Tibial artery (tissue), 4 donors: ENCODE data around the gene INPP4B.
"Not testable (repeated sequence)": the region's sequence is repeated elsewhere in the genome, so short reads cannot be mapped to it uniquely, and the experiment has no call there.

ENCODE experiments used
- DNase-seq, 2 donors: peaks; one replicate each; pipeline ENCODE4 v3.0.0-alpha.2; 2019
- H3K27ac ChIP-seq, 2 donors: fragments of 200-600 bp; sonication (generic) in 1 of 2; 1 replicate in 1 of 2; 2 replicates in 1 of 2; pipeline ENCODE4 v1.5.1; 2018 to 2019; ENCODE audit warnings: mild to moderate bottlenecking in 1 of 2
- H3K27me3 ChIP-seq, 2 donors: fragments of 200-600 bp; sonication (generic) in 1 of 2; one replicate each; pipeline versions ENCODE4 v1.5.1 to v1.6.0; 2016 to 2019
- H3K36me3 ChIP-seq, 3 donors: fragments of 200-600 bp; sonication (generic) in 2 of 3; one replicate each; pipeline ENCODE4 v1.5.1; 2016 to 2019; ENCODE audit warnings: mild to moderate bottlenecking in 2 of 3
- H3K4me1 ChIP-seq, 4 donors: fragments of 200-600 bp; sonication (generic) in 2 of 4; 1 replicate in 3 of 4; 2 replicates in 1 of 4; pipeline ENCODE4 v1.5.1; 2016 to 2019
- H3K4me3 ChIP-seq, 2 donors: fragments of 200-600 bp; sonication (generic) in 1 of 2; 1 replicate in 1 of 2; 2 replicates in 1 of 2; pipeline ENCODE4 v1.5.1; 2018 to 2019; ENCODE audit warnings: mild to moderate bottlenecking in 2 of 2
- H3K9me3 ChIP-seq, 3 donors: fragments of 200-600 bp; sonication (generic) in 1 of 3; one replicate each; pipeline ENCODE4 v1.5.1; 2016 to 2019
- CTCF ChIP-seq, 2 experiments: fragments of 200-600 bp in 1 of 2; fragments of 450-650 bp in 1 of 2; IDR thresholded peaks; one replicate each; pipeline ENCODE4 v1.5.1; 2017 to 2019; ENCODE audit warnings: antibody characterized with exemption in 2 of 2, mild to moderate bottlenecking in 1 of 2, moderate library complexity in 1 of 2
- intact Hi-C: fragments of 100-400 bp; cut with DNase I; formaldehyde crosslinking; loops from one replicate; pipeline ENCODE4 v1.15.0; 2023; ENCODE audit warnings: low total_unique reads

INPP4B gene

GRCh38 chr4:142402900-142403299, 443.2 kb downstream of the INPP4B start:
- H3K36me3 ChIP-seq, result no peaks in the 10 kb centered on the region
- intact Hi-C loops, result no loop called here
- H3K4me1 ChIP-seq, result peaks cover 0 to 33% (median 12%) of the 10 kb centered on the region in 4 donors
- DNase-seq, result no peak
- H3K9me3 ChIP-seq, result no peaks in the 10 kb centered on the region
- no peaks in the 10 kb centered on the region for H3K27me3 ChIP-seq
- no peak for TF ChIP-seq CTCF (IDR thresholded peaks at IDR 0.05)
- H3K27ac ChIP-seq, result no peak overlapping the region
- H3K4me3 ChIP-seq, result no peak overlapping the region

GRCh38 chr4:142402156-142402555, 443.9 kb downstream of the INPP4B start:
- peaks cover 0 to 33% (median 12%) of the 10 kb centered on the region in 4 donors for H3K4me1 ChIP-seq
- no peak for DNase-seq
- no peak overlapping the region for H3K4me3 ChIP-seq
- no peak for TF ChIP-seq CTCF (IDR thresholded peaks at IDR 0.05)
- H3K27me3 ChIP-seq, result no peaks in the 10 kb centered on the region
- H3K27ac ChIP-seq, result no peak overlapping the region
- no peaks in the 10 kb centered on the region for H3K9me3 ChIP-seq
- H3K36me3 ChIP-seq, result no peaks in the 10 kb centered on the region
- intact Hi-C loops, result no loop called here

GRCh38 chr4:142397364-142397991, 448.6 kb downstream of the INPP4B start:
- H3K9me3 ChIP-seq, H3K27me3 ChIP-seq, H3K4me3 ChIP-seq, H3K27ac ChIP-seq, DNase-seq, H3K36me3 ChIP-seq, H3K4me1 ChIP-seq, intact Hi-C loops: not testable (repeated sequence)

- Histone ChIP-seq H3K27me3 (no peaks in the 10 kb centered on the region), H3K4me1 (no peaks in the 10 kb centered on the region), H3K9me3 (no peaks in the 10 kb centered on the region), H3K4me3 (no peak overlapping the region), H3K27ac (no peak overlapping the region), H3K36me3 (no peaks in the 10 kb centered on the region)
- no peak for TF ChIP-seq CTCF (IDR thresholded peaks at IDR 0.05)
- intact Hi-C loops, result no loop called here
- no peak for DNase-seq
Observed at GRCh38 chr4:142396279-142396678, 449.8 kb downstream of the INPP4B start.

GRCh38 chr4:142393127-142393526, 453.0 kb downstream of the INPP4B start:
- intact Hi-C loops, result no loop called here
- H3K27ac ChIP-seq, result no peak overlapping the region
- no peak for TF ChIP-seq CTCF (IDR thresholded peaks at IDR 0.05)
- no peak overlapping the region for H3K4me3 ChIP-seq
- H3K9me3 ChIP-seq, result no peaks in the 10 kb centered on the region
- H3K36me3 ChIP-seq, result no peaks in the 10 kb centered on the region
- H3K27me3 ChIP-seq, result no peaks in the 10 kb centered on the region
- no peaks in the 10 kb centered on the region for H3K4me1 ChIP-seq
- no peak for DNase-seq

- intact Hi-C loops, result no loop called here
- DNase-seq, result no peak
- H3K9me3 ChIP-seq, result no peaks in the 10 kb centered on the region
- no peaks in the 10 kb centered on the region for H3K4me1 ChIP-seq
- no peak overlapping the region for H3K4me3 ChIP-seq
- H3K27ac ChIP-seq, result no peak overlapping the region
- TF ChIP-seq CTCF (IDR thresholded peaks at IDR 0.05), result no peak
- H3K27me3 ChIP-seq, result no peaks in the 10 kb centered on the region
- H3K36me3 ChIP-seq, result no peaks in the 10 kb centered on the region
Observed at GRCh38 chr4:142386856-142387255, 459.2 kb downstream of the INPP4B start.
